Natural killer cell (primary cell): ENCODE measurements around the gene TAX1BP1. TPM values are rescaled to one million over a fixed set of nuclear protein-coding genes. Genes with fewer than 3 reads are reported as not detected.

Experiments
- ATAC-seq, 3 donors: fragments of 150-1000 bp in 2 of 3; fragments of 200-7000 bp in 1 of 3; cut with Tn5 transposase; 1 replicate in 1 of 3; 2 replicates in 2 of 3; pipeline ENCODE4 v1.10.0; 2021; ENCODE audit warnings: mild to moderate bottlenecking in 2 of 3, moderate library complexity in 2 of 3
- DNase-seq, 2 donors: peaks; one replicate each; pipeline versions ENCODE4 v3.0.0 to v3.0.0-alpha.2; 2013 to 2021; ENCODE audit warnings: mixed read lengths in 1 of 2
- H3K27ac ChIP-seq: one replicate; pipeline ENCODE4 v1.5.1; 2013; ENCODE audit warnings: mild to moderate bottlenecking, low read length
- H3K27me3 ChIP-seq: one replicate; pipeline ENCODE4 v1.6.1; 2013; ENCODE audit warnings: low read length; ENCODE audit not compliant: control insufficient read depth, insufficient read depth
- H3K36me3 ChIP-seq: one replicate; pipeline ENCODE4 v1.6.1; 2013; ENCODE audit warnings: low read length; ENCODE audit not compliant: control insufficient read depth, insufficient read depth
- H3K4me1 ChIP-seq: one replicate; pipeline ENCODE4 v1.6.1; 2013; ENCODE audit warnings: low read length; ENCODE audit not compliant: control insufficient read depth, insufficient read depth
- H3K4me3 ChIP-seq: one replicate; pipeline ENCODE4 v1.5.1; 2013; ENCODE audit warnings: low read length
- H3K9me3 ChIP-seq: one replicate; pipeline ENCODE4 v1.6.1; 2013; ENCODE audit warnings: low read length; ENCODE audit not compliant: control insufficient read depth, insufficient read depth
- H3K27ac Mint-ChIP-seq, 2 donors: one replicate each; pipeline ENCODE4 v1.8.0; 2022; ENCODE audit warnings: mild to moderate bottlenecking in 2 of 2, mixed read lengths in 2 of 2, moderate library complexity in 1 of 2
- H3K27me3 Mint-ChIP-seq, 2 donors: one replicate each; pipeline ENCODE4 v1.8.0; 2022; ENCODE audit warnings: low read depth in 2 of 2, mixed read lengths in 2 of 2
- H3K36me3 Mint-ChIP-seq: one replicate; pipeline ENCODE4 v1.8.0; 2022; ENCODE audit warnings: mixed read lengths
- H3K4me1 Mint-ChIP-seq, 2 donors: one replicate each; pipeline ENCODE4 v1.8.0; 2022; ENCODE audit warnings: mixed read lengths in 2 of 2
- H3K4me3 Mint-ChIP-seq: one replicate; pipeline ENCODE4 v1.8.0; 2022; ENCODE audit warnings: mild to moderate bottlenecking, moderate library complexity, mixed read lengths
- H3K9me3 Mint-ChIP-seq, 2 donors: one replicate each; pipeline ENCODE4 v1.8.0; 2022; ENCODE audit warnings: mixed read lengths in 2 of 2
- CTCF ChIP-seq: fragments of 200-600 bp; IDR thresholded peaks from one replicate; pipeline ENCODE4 v1.8.0; 2022; ENCODE audit warnings: antibody characterized with exemption
- WGBS: methylation state at CpG from one replicate; pipeline ENCODE4 v1.1.7; 2013; ENCODE audit warnings: missing lambda C conversion rate; ENCODE audit not compliant: insufficient coverage; 5-methylcytosine and 5-hydroxymethylcytosine counted together
- intact Hi-C: fragments of 100-400 bp; cut with micrococcal nuclease; formaldehyde crosslinking; loops from one replicate; pipeline ENCODE4 v1.14.2; 2022
- total RNA-seq, 4 donors: library from RNA; stranded (reverse); fragments of 120-200 nt in 1 of 4; gene quantifications; one replicate each; pipeline versions ENCODE4 v1.2.3 to v1.2.4, GENCODE V29; 2013 to 2022

TAX1BP1 gene
- total RNA-seq, 3 donors from 2014 or later (not counting 1 experiment from before 2014, with no cell fraction given): 135 to 158 (median 150) TPM

- H3K9me3 ChIP-seq: no peaks in the 10 kb centered on the region
- intact Hi-C loops: no loop called here
- H3K4me1 ChIP-seq: peaks cover 4% of the 10 kb centered on the region
- ATAC-seq (no peak), DNase-seq (peak in 1 of 2 donors; percentile 23)
- peaks cover 6% of the 10 kb centered on the region in 2 donors for H3K4me1 Mint-ChIP-seq
- no peaks in the 10 kb centered on the region for H3K27me3 Mint-ChIP-seq
- no peaks in the 10 kb centered on the region for H3K36me3 ChIP-seq
- H3K4me3 ChIP-seq: no peak overlapping the region
- no peaks in the 10 kb centered on the region for H3K9me3 Mint-ChIP-seq
- no peak overlapping the region for H3K27ac ChIP-seq
- H3K36me3 Mint-ChIP-seq: no peaks in the 10 kb centered on the region
- no peak overlapping the region for H3K4me3 Mint-ChIP-seq
- TF ChIP-seq CTCF: no peak
- no peaks in the 10 kb centered on the region for H3K27me3 ChIP-seq
- no peak overlapping the region for H3K27ac Mint-ChIP-seq
- 95% methylated on average over 1 of the region's 1 CpG for WGBS
These were observed 16.9 kb upstream of the TAX1BP1 start for GRCh38 chr7:27723085-27723484.

- H3K9me3 ChIP-seq: no peaks in the 10 kb centered on the region
- Mint-ChIP-seq H3K36me3 (no peaks in the 10 kb centered on the region), H3K4me1 (peaks cover 6% of the 10 kb centered on the region in 2 donors), H3K27ac (no peak overlapping the region), H3K4me3 (no peak overlapping the region), H3K27me3 (peaks cover 0 to 3% of the 10 kb centered on the region in 2 donors), H3K9me3 (no peaks in the 10 kb centered on the region)
- ATAC-seq: no peak
- H3K27me3 ChIP-seq: no peaks in the 10 kb centered on the region
- DNase-seq: no peak
- H3K36me3 ChIP-seq: no peaks in the 10 kb centered on the region
- no peak for TF ChIP-seq CTCF
- peaks cover 4% of the 10 kb centered on the region for H3K4me1 ChIP-seq
- intact Hi-C loops: no loop called here
- H3K27ac ChIP-seq: no peak overlapping the region
- WGBS: 92% methylated on average over 5 of the region's 6 CpGs
- H3K4me3 ChIP-seq: no peak overlapping the region
These were observed 12.9 kb upstream of the TAX1BP1 start for GRCh38 chr7:27727058-27727457.

- Mint-ChIP-seq H3K27me3 (peaks cover 7 to 9% of the 10 kb centered on the region in 2 donors), H3K36me3 (no peaks in the 10 kb centered on the region), H3K4me3 (no peak overlapping the region), H3K4me1 (peaks cover 6% of the 10 kb centered on the region in 2 donors), H3K9me3 (no peaks in the 10 kb centered on the region), H3K27ac (no peak overlapping the region)
- intact Hi-C loops: no loop called here
- ATAC-seq: no peak
- 78% methylated on average over 5 of the region's 6 CpGs for whole genome bisulfite sequencing
- Histone ChIP-seq H3K9me3 (no peaks in the 10 kb centered on the region), H3K27ac (no peak overlapping the region), H3K4me1 (peaks cover 4% of the 10 kb centered on the region), H3K4me3 (no peak overlapping the region), H3K36me3 (no peaks in the 10 kb centered on the region), H3K27me3 (no peaks in the 10 kb centered on the region)
- no peak for DNase-seq
- TF ChIP-seq CTCF: no peak
These were observed 9.8 kb upstream of the TAX1BP1 start for GRCh38 chr7:27730112-27730511.

- intact Hi-C loops: no loop called here
- Histone ChIP-seq H3K4me3 (no peak overlapping the region), H3K36me3 (no peaks in the 10 kb centered on the region), H3K9me3 (no peaks in the 10 kb centered on the region), H3K27me3 (no peaks in the 10 kb centered on the region), H3K4me1 (peaks cover 4% of the 10 kb centered on the region), H3K27ac (no peak overlapping the region)
- no peak overlapping the region for H3K27ac Mint-ChIP-seq
- H3K9me3 Mint-ChIP-seq: no peaks in the 10 kb centered on the region
- no peak overlapping the region for H3K4me3 Mint-ChIP-seq
- H3K27me3 Mint-ChIP-seq: peaks cover 7 to 15% of the 10 kb centered on the region in 2 donors
- WGBS: 93% methylated on average over 2 of the region's 2 CpGs
- TF ChIP-seq CTCF: no peak
- DNase-seq (no peak), ATAC-seq (no peak)
- H3K4me1 Mint-ChIP-seq: peaks cover 6 to 8% of the 10 kb centered on the region in 2 donors
- no peaks in the 10 kb centered on the region for H3K36me3 Mint-ChIP-seq
These were observed 5.4 kb upstream of the TAX1BP1 start for GRCh38 chr7:27734583-27734982.
